ENCODE data around the gene SFSWAP. TPM values are rescaled to one million over a fixed set of nuclear protein-coding genes. Genes with fewer than 3 reads are reported as not detected.
"Not testable (repeated sequence)": the region's sequence is repeated elsewhere in the genome, so short reads cannot be mapped to it uniquely, and the experiment has no call there.

The SFSWAP gene
- polyA plus RNA-seq, 3 donors: 7.3 to 33.0 (median 10.7) TPM

DNA sequence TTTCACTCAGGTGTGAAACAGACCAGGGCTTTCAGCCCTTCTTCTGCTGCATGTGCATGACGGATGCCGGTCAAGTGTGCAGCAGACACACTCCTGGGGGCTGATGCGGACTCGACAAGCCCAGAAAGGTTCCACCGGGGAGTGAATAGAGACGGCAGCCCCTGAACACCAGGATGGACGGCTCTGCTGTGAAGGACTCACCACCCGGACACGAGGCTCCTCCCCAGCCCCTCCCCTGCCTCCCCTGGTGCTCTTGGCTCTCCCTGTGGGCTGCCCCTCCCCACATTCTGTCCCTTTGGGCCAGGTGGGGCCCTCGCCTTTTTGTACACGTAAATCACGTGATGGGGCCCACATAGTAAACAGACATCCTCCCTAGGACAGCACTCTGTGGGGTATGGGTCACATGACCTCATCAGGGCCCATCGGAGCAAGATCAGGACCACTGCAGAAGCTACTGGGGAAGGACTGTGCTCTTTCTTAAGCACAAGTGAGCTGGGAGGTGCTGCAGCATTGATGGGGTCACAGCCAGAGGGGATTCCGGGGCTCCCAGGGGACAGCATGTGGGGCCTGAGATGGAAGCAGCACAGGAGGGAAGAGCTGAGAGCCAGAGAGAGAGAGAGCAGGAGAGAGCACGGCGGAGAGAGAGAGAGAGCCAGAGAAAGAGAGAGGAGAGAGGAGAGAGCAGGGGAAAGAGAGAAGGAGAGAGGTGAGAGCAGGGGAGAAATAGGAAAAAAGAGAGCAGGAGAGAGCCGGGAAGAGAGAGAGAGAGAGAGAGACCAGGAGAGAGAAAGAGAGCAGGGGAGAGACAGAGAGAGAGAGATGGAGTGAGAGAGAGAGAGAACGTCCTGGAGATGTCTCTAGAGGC, 30.3 kb upstream of the SFSWAP start:
- peaks cover 11% of the 10 kb centered on the region for H3K4me1 Mint-ChIP-seq
- H3K4me3 Mint-ChIP-seq: peak overlapping the region in 1 of 2 donors; percentile 52
- H3K9ac ChIP-seq (ENCODE audit: insufficient read depth, low read length, poor library complexity, severe bottlenecking); H3K79me2 ChIP-seq (ENCODE audit: insufficient read depth, low read length); H4K20me1 ChIP-seq (ENCODE audit: insufficient read depth, low read length); H3K9me3 ChIP-seq (replicated peaks in 1 of 2; ENCODE audit: control insufficient read depth in 1 of 2, insufficient read depth in 1 of 2, low read length in 2 of 2); DNase-seq; H3K36me3 Mint-ChIP-seq; H3K27me3 ChIP-seq (ENCODE audit: control insufficient read depth in 2 of 2, insufficient read depth in 2 of 2, low read length in 2 of 2); H3K4me2 ChIP-seq (replicated peaks; ENCODE audit: extremely low read depth, low read length, poor library complexity, severe bottlenecking); H3K27ac ChIP-seq (ENCODE audit: low read depth in 1 of 2, low read length in 2 of 2); H3K4me3 ChIP-seq (replicated peaks in 1 of 3; ENCODE audit: low read depth in 2 of 3, low read length in 3 of 3); intact Hi-C loops (cut with micrococcal nuclease); H3K36me3 ChIP-seq (replicated peaks in 1 of 2; ENCODE audit: control insufficient read depth in 1 of 2, insufficient read depth in 2 of 2, low read length in 2 of 2); H2AFZ ChIP-seq (ENCODE audit: insufficient read depth, low read depth, low read length, poor library complexity, severe bottlenecking); H3K9me3 Mint-ChIP-seq: not testable (repeated sequence)
- 92% methylated on average over 9 of the region's 18 CpGs for WGBS (ENCODE audit: insufficient coverage)
- peak overlapping the region in 1 of 7 donors; percentile 43 for H3K27ac Mint-ChIP-seq
- peaks cover 9 to 23% (median 20%) of the 10 kb centered on the region in 3 donors for H3K27me3 Mint-ChIP-seq (ENCODE audit: low read depth in 3 of 3)
- peaks cover 11 to 17% of the 10 kb centered on the region in 2 donors for H3K4me1 ChIP-seq (ENCODE audit: control insufficient read depth in 1 of 2, insufficient read depth in 2 of 2, low read length in 2 of 2)

DNA sequence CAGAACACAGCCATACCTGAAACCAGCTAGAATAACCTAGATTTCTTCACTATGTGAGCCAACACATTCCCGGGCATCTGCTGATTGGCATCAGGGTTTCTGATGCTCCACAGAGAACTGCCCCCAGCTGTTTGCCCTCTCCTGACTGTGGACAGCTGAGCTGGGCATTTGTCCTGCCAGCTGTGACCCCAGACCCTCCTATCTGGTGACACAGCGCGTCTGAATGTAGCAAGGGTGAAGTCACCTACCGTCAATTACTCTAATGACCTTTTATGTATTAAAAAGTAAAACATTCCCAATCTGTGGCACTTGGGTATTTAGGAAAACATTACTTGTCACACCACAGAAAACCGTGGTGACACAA, 29.7 kb upstream of the SFSWAP start:
- TF ChIP-seq, protein P1, sequence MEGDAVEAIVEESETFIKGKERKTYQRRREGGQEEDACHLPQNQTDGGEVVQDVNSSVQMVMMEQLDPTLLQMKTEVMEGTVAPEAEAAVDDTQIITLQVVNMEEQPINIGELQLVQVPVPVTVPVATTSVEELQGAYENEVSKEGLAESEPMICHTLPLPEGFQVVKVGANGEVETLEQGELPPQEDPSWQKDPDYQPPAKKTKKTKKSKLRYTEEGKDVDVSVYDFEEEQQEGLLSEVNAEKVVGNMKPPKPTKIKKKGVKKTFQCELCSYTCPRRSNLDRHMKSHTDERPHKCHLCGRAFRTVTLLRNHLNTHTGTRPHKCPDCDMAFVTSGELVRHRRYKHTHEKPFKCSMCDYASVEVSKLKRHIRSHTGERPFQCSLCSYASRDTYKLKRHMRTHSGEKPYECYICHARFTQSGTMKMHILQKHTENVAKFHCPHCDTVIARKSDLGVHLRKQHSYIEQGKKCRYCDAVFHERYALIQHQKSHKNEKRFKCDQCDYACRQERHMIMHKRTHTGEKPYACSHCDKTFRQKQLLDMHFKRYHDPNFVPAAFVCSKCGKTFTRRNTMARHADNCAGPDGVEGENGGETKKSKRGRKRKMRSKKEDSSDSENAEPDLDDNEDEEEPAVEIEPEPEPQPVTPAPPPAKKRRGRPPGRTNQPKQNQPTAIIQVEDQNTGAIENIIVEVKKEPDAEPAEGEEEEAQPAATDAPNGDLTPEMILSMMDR (IDR thresholded peaks at IDR 0.05): no peak
- intact Hi-C loops (cut with micrococcal nuclease): no loop called here
- Histone ChIP-seq H3K27me3 (ENCODE audit: control insufficient read depth in 2 of 2, insufficient read depth in 2 of 2, low read length in 2 of 2) (peaks cover 0 to 3% of the 10 kb centered on the region in 2 donors), H3K27ac (ENCODE audit: low read depth in 1 of 2, low read length in 2 of 2) (no peak overlapping the region), H3K9me3 (replicated peaks in 1 of 2; ENCODE audit: control insufficient read depth in 1 of 2, insufficient read depth in 1 of 2, low read length in 2 of 2) (no peaks in the 10 kb centered on the region), H3K4me3 (replicated peaks in 1 of 3; ENCODE audit: low read depth in 2 of 3, low read length in 3 of 3) (peak overlapping the region in 1 of 3 experiments; percentile 69), H4K20me1 (ENCODE audit: insufficient read depth, low read length) (no peaks in the 10 kb centered on the region), H3K4me1 (ENCODE audit: control insufficient read depth in 1 of 2, insufficient read depth in 2 of 2, low read length in 2 of 2) (peaks cover 11 to 17% of the 10 kb centered on the region in 2 donors), H3K9ac (ENCODE audit: insufficient read depth, low read length, poor library complexity, severe bottlenecking) (no peak overlapping the region), H2AFZ (ENCODE audit: insufficient read depth, low read depth, low read length, poor library complexity, severe bottlenecking) (peak overlapping the region; percentile 74), H3K36me3 (replicated peaks in 1 of 2; ENCODE audit: control insufficient read depth in 1 of 2, insufficient read depth in 2 of 2, low read length in 2 of 2) (no peaks in the 10 kb centered on the region), H3K4me2 (replicated peaks; ENCODE audit: extremely low read depth, low read length, poor library complexity, severe bottlenecking) (peak overlapping the region; percentile 60), H3K79me2 (ENCODE audit: insufficient read depth, low read length) (no peaks in the 10 kb centered on the region)
- no peaks in the 10 kb centered on the region for H3K9me3 Mint-ChIP-seq
- no peak for DNase-seq
- H3K4me1 Mint-ChIP-seq: peaks cover 11% of the 10 kb centered on the region
- WGBS (ENCODE audit: insufficient coverage): 83% methylated on average over 1 of the region's 5 CpGs
- peak overlapping the region in 1 of 2 donors; percentile 92 for H3K4me3 Mint-ChIP-seq
- H3K36me3 Mint-ChIP-seq: no peaks in the 10 kb centered on the region
- peaks cover 4 to 17% (median 17%) of the 10 kb centered on the region in 3 donors for H3K27me3 Mint-ChIP-seq (ENCODE audit: low read depth in 3 of 3)
- H3K27ac Mint-ChIP-seq: peak overlapping the region in 2 of 7 donors; percentile 6 to 84

DNA sequence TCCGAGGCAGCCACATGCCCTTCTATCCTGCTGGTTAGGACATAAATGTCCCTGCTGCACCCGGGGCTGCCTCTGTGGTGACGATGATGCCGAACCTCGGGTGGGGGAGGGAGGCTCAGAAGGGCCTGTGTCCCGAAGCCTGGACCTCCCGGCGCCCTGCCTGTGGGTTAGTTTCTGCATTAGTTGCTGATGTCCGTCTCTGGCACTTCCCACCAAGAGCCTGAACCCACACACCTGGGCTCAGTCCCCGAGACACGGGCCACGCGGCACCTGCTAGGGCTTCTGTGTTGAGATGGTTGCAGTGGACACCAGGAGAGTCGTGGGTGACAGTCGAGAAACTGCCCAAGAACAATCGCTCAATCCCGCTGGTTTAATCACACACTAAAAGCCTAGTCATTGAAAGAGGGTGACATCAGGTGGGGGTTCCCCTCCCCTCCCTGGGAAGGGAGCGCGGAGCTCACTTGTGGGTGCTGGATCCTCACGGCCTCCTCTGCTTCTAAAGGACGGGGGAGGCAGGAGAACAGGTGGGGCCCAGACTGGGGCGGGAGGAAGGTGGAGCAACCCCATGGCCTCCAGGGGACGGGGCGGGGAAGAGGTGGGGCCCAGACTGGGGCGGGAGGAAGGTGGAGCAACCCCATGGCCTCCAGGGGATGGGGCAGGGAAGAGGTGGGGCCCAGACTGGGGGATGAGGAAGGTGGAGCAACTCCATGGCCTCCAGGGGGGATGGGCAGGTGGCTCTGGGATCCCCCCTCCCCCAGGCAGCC, 29.0 kb upstream of the SFSWAP start:
- Histone ChIP-seq H3K4me1 (ENCODE audit: control insufficient read depth in 1 of 2, insufficient read depth in 2 of 2, low read length in 2 of 2) (peaks cover 11 to 17% of the 10 kb centered on the region in 2 donors), H3K27ac (ENCODE audit: low read depth in 1 of 2, low read length in 2 of 2) (peak overlapping the region in 1 of 2 donors; percentile 71), H2AFZ (ENCODE audit: insufficient read depth, low read depth, low read length, poor library complexity, severe bottlenecking) (peak overlapping the region; percentile 74), H3K4me2 (replicated peaks; ENCODE audit: extremely low read depth, low read length, poor library complexity, severe bottlenecking) (peak overlapping the region; percentile 60), H3K9ac (ENCODE audit: insufficient read depth, low read length, poor library complexity, severe bottlenecking) (peak overlapping the region; percentile 8), H3K4me3 (replicated peaks in 1 of 3; ENCODE audit: low read depth in 2 of 3, low read length in 3 of 3) (peak overlapping the region; percentile 8 to 69 (median 29))
- intact Hi-C loops (cut with micrococcal nuclease); H3K36me3 ChIP-seq (replicated peaks in 1 of 2; ENCODE audit: control insufficient read depth in 1 of 2, insufficient read depth in 2 of 2, low read length in 2 of 2); H4K20me1 ChIP-seq (ENCODE audit: insufficient read depth, low read length); H3K36me3 Mint-ChIP-seq; H3K27me3 ChIP-seq (ENCODE audit: control insufficient read depth in 2 of 2, insufficient read depth in 2 of 2, low read length in 2 of 2); H3K79me2 ChIP-seq (ENCODE audit: insufficient read depth, low read length); H3K9me3 ChIP-seq (replicated peaks in 1 of 2; ENCODE audit: control insufficient read depth in 1 of 2, insufficient read depth in 1 of 2, low read length in 2 of 2); H3K9me3 Mint-ChIP-seq: not testable (repeated sequence)
- Mint-ChIP-seq H3K4me3 (peak overlapping the region; percentile 35 to 92), H3K27me3 (ENCODE audit: low read depth in 3 of 3) (peaks cover 3 to 17% (median 16%) of the 10 kb centered on the region in 3 donors), H3K27ac (peak overlapping the region in 4 of 7 donors; percentile 42 to 84 (median 74)), H3K4me1 (peaks cover 11% of the 10 kb centered on the region)
- peak; percentile 62 to 91 (median 71) for DNase-seq
- WGBS (ENCODE audit: insufficient coverage): 0% methylated on average over 4 of the region's 25 CpGs

Measured in CD14-positive monocyte (primary cell).